Fibroblast of mammary gland (primary cell): ENCODE measurements around the gene TNFAIP8L1.

Source experiments
- DNase-seq: peaks from one replicate; pipeline ENCODE4 v3.0.0-alpha.2; 2010; ENCODE audit warnings: low read depth
- H3K4me3 ChIP-seq: 2 replicates; pipeline ENCODE4 v1.5.1; 2011; ENCODE audit warnings: low read depth, mild to moderate bottlenecking, low read length, moderate library complexity; ENCODE audit not compliant: control insufficient read depth
- TF ChIP-seq, protein P1 (sequence below): conservative IDR thresholded peaks from 2 replicates; pipeline ENCODE4 v1.5.1; 2011; ENCODE audit warnings: low read depth, low read length, inconsistent platforms; ENCODE audit not compliant: control insufficient read depth, insufficient read depth

Gene TNFAIP8L1

DNA sequence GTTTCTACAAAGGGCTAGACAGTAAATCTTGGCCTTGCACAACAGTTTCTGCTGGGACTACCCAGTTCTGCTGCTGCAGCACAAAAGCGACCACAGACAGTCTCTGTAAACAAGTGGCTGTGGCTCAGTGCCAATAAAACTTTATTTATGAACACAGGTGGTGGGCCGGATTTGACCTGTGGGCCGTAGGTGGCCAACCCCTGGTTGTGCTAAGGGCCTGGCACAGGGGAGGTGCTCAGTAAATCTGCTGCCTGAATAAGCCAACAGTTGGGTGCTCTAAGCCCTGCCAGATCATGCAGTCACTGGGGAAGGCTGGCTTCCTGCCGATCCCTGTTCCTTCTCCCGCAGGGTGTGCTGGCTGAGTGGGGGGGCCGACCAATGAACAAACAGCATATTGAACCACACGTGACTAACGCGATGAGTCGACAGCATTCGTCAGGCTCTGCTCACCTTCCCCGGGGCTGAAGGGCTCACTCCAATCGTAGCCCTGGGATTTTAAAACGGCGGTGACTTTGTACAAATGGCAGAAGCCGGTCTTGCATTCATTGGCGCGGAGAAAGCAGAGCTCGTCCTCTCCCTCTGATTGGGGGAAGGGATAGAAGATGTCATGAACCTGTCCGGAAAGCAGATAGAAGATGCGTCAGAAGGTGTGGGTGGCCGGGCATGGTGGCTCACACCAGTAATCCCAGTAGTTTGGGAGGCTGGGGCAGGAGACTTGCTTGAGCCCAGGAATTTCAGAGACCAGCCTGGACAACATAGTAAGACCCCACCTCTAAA is 55.1 kb downstream of the TNFAIP8L1 start:
- TF ChIP-seq, protein P1, sequence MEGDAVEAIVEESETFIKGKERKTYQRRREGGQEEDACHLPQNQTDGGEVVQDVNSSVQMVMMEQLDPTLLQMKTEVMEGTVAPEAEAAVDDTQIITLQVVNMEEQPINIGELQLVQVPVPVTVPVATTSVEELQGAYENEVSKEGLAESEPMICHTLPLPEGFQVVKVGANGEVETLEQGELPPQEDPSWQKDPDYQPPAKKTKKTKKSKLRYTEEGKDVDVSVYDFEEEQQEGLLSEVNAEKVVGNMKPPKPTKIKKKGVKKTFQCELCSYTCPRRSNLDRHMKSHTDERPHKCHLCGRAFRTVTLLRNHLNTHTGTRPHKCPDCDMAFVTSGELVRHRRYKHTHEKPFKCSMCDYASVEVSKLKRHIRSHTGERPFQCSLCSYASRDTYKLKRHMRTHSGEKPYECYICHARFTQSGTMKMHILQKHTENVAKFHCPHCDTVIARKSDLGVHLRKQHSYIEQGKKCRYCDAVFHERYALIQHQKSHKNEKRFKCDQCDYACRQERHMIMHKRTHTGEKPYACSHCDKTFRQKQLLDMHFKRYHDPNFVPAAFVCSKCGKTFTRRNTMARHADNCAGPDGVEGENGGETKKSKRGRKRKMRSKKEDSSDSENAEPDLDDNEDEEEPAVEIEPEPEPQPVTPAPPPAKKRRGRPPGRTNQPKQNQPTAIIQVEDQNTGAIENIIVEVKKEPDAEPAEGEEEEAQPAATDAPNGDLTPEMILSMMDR, result no peak
- DNase-seq, result peak; percentile 99

DNA sequence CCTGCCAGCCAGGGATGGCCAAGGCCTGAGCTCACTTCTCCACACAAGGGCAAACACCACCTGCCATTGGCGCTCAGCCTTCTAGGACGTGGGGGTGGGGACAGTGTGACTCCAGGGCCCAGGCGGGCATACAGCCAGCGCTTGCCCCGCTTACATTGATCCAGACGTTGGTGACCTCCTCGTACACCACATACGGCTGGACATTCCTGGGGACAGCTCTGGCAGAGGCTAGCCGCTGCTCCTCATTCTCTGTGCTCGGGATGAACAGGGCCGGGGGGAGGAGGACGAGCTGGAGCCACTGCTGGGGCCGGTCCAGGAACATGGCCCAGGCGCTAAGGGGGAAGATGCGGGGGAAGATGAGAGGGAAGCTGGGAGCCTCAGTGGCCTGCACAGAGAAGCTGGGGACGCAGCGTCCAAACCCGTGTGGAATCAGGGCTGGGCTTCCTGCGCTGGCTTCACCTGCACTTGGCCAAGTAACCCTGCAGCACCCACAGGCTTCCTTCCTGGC is 56.0 kb downstream of the TNFAIP8L1 start:
- H3K4me3 ChIP-seq, result no peak overlapping the region
- no peak for DNase-seq

More for the DNA sequence above, 55.1 kb downstream of the TNFAIP8L1 start:
- H3K4me3 ChIP-seq, result no peak overlapping the region

DNA sequence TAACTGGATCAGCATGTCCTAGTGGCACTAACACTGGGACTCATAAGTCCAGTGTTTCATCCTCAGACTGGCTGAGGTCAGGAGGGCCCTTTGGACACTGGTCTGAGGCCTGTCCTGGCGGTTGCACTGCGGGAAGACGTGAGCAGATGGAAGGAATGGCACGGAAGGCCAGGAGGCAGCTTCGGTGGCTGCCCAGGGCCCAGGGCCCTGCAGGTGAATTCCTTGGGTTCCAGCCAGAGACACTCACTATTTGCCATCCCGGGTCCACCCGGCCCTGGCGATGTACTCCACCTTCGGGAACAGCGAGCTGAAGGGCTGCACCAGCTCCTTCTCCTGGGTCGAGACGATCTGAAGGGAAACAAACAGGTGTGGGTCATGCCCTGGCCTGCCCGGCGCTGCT is 58.0 kb downstream of the TNFAIP8L1 start:
- TF ChIP-seq, protein P1, result no peak

More for the DNA sequence above, 56.0 kb downstream of the TNFAIP8L1 start:
- TF ChIP-seq, protein P1, result no peak

DNA sequence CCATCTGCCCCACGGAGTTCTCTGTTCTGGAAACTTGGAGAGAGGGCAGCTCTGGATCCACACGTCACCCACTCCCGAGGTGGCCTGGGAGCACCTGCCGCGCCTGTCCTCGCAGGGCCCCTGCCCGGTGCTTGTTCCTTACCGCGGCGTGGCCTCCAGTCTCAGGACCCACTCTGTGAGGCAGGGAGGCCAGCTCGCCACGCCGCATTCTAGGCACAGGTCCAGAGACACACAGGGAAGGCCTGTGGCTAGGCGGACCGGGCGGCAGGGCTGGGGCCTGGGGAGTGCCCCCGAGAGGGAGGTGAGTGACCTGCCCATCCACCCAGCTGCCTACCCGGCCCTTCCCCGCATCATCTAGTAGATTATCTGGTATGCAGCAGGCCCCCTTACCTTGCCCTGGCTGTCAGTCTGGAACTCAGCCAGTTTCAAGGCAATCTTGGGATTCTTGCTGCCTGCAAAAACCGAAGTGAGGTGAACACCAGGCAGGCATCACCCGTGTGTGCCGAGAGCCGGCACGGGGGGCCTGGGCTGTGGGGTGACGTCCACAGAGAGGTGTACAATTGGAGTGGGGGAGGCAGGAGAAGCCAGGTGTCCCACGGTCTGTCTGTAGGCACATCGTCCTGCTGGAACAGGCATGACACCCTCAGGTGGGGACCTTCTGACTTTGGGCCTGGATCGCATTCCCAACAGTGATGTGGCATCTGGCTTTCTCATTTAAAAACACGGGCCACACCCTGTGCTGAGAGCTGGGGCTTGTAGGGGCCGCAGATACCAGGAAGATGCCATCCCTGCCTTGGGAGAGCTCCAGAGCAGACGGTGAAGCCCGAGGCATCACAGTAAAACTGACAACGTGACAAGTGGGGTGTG is 60.7 kb downstream of the TNFAIP8L1 start:
- H3K4me3 ChIP-seq, result no peak overlapping the region
- no peak for DNase-seq
- TF ChIP-seq, protein P1, result no peak

More for the DNA sequence above, 58.0 kb downstream of the TNFAIP8L1 start:
- H3K4me3 ChIP-seq, result no peak overlapping the region
- no peak for DNase-seq

DNA sequence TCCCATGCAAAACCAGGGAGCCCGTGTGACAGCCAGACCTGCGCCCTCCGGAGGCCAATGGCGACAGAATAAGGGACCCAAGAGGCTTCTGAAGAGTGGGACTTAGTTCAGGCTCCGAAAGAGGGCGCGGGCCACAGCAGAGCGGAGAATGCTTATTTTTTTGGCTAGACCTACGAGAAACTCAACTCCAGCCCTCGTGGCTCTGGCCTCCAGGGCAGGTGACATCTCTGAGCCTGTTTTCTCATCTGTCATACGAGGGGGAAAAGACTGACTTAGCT is 61.3 kb downstream of the TNFAIP8L1 start:
- no peak for DNase-seq
- TF ChIP-seq, protein P1, result no peak
- H3K4me3 ChIP-seq, result no peak overlapping the region

DNA sequence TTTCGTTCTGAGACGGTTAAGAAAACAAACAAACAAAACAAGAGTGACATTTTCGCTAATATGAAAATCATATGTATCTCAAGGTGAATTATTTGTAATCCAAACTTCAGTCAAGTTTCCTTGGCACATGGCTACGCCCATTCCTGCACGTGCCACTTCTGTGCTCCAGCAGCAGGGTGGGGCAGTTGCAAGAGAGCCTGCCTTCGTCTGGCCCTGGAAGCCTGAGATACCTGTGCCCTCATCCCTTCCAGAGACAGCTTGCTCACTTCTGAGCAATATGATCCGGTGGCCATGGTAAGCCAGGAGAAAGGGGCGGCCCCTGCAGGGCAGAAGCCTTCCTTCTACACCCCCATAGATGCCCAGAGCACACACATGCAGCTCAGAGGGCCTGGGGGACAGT is 62.2 kb downstream of the TNFAIP8L1 start:
- TF ChIP-seq, protein P1, result no peak
- DNase-seq, result no peak
- H3K4me3 ChIP-seq, result no peak overlapping the region
